Thoracic aorta (tissue), 2 donors: ENCODE data around the gene SPAG9. TPM values are rescaled to one million over a fixed set of nuclear protein-coding genes. Genes with fewer than 3 reads are reported as not detected.

ENCODE experiments used
- ATAC-seq: fragments of 150-250 bp; one replicate; pipeline ENCODE4 v1.8.0; 2017; ENCODE audit warnings: low read depth; ENCODE audit not compliant: insufficient number of reproducible peaks, low FRiP score
- DNase-seq: peaks from one replicate; pipeline ENCODE4 v3.0.0-alpha.2; 2020; ENCODE audit warnings: low spot score
- H3K27ac ChIP-seq, 2 donors: fragments of 200-600 bp; sonication (generic); 1 replicate in 1 of 2; 2 replicates in 1 of 2; pipeline ENCODE4 v1.5.1; 2016; ENCODE audit warnings: mild to moderate bottlenecking in 2 of 2, moderate library complexity in 2 of 2
- H3K27me3 ChIP-seq: fragments of 200-600 bp; sonication (generic); replicated peaks from 2 replicates; pipeline ENCODE4 v1.6.0; 2016; ENCODE audit warnings: mild to moderate bottlenecking; ENCODE audit not compliant: insufficient read depth
- H3K36me3 ChIP-seq: fragments of 200-600 bp; sonication (generic); one replicate; pipeline ENCODE4 v1.5.1; 2016
- H3K4me1 ChIP-seq, 2 donors: fragments of 200-600 bp; sonication (generic); 1 replicate in 1 of 2; 2 replicates in 1 of 2; pipeline versions ENCODE4 v1.5.1 to v1.6.0; 2016; ENCODE audit warnings: low read depth in 2 of 2, mild to moderate bottlenecking in 1 of 2; ENCODE audit not compliant: control insufficient read depth in 1 of 2
- H3K4me3 ChIP-seq: fragments of 200-600 bp; sonication (generic); 2 replicates; pipeline ENCODE4 v1.5.1; 2016; ENCODE audit warnings: mild to moderate bottlenecking
- H3K9me3 ChIP-seq: fragments of 200-600 bp; sonication (generic); 2 replicates; pipeline ENCODE4 v1.5.1; 2016
- total RNA-seq, 2 donors: library from RNA; depleted of rRNA; stranded (reverse); fragments of >200 nt; gene quantifications; one replicate each; pipeline versions ENCODE4 v1.1.0 to v1.2.3, GENCODE V29; 2016
- TF ChIP-seq, protein P1 (sequence below): fragments of 200-600 bp; sonication (generic); IDR thresholded peaks from one replicate; pipeline ENCODE4 v1.5.1; 2019; ENCODE audit warnings: antibody characterized with exemption

SPAG9 gene
- total RNA-seq, 2 donors from 2014 or later = 105 to 162 TPM

DNA sequence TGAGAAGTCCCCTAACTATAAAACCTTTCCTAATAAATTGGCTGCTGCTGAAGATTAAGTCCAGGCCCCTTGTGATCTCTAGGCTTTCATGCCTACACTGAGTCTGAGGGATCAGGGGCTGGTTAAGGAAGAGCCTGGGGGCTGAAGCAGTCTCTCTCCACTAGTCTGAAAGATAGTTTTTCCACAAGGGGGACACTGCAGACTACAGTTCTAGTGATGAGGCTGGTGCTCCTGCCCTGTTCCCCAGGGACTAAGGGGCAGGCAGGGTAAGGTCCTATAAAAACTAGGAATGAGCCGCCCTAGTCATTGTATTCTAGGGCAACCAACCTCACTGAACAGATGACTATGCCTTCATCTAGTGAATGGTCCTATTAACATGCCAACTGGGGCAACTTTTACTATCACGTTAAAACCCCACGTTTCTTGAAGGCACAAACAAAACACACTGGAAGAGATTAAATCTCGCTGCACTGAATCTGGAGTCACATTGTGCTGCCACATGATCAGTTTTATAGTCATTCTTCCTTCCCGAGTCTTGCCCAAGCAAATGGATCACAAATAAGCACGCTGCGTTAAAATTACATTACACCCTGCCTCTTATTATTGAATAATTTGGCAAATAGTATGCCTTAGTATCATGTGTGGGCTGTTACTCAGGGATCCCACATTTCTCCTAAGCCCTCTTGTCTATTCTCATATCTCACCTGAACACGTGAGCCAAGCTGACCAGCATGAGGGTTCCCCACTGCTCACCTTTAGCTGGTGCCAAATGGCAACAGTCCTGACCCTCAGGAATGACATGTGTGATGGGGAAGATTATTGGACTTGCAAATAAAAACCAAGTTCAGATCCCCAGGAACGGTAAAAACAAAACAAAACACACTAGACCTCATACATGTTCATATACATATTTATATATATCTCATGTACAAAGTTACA is 159.1 kb downstream of the SPAG9 start:
- no peaks in the 10 kb centered on the region for H3K36me3 ChIP-seq

GRCh38 chr17:50959341-50959740 is 161.3 kb downstream of the SPAG9 start:
- no peak for ATAC-seq
- TF ChIP-seq, protein P1, sequence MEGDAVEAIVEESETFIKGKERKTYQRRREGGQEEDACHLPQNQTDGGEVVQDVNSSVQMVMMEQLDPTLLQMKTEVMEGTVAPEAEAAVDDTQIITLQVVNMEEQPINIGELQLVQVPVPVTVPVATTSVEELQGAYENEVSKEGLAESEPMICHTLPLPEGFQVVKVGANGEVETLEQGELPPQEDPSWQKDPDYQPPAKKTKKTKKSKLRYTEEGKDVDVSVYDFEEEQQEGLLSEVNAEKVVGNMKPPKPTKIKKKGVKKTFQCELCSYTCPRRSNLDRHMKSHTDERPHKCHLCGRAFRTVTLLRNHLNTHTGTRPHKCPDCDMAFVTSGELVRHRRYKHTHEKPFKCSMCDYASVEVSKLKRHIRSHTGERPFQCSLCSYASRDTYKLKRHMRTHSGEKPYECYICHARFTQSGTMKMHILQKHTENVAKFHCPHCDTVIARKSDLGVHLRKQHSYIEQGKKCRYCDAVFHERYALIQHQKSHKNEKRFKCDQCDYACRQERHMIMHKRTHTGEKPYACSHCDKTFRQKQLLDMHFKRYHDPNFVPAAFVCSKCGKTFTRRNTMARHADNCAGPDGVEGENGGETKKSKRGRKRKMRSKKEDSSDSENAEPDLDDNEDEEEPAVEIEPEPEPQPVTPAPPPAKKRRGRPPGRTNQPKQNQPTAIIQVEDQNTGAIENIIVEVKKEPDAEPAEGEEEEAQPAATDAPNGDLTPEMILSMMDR = no peak
- no peak overlapping the region for H3K27ac ChIP-seq
- H3K27me3 ChIP-seq = no peaks in the 10 kb centered on the region
- H3K36me3 ChIP-seq = no peaks in the 10 kb centered on the region
- H3K4me3 ChIP-seq = no peak overlapping the region
- peaks cover 12 to 22% of the 10 kb centered on the region in 2 donors for H3K4me1 ChIP-seq
- DNase-seq = no peak
- no peaks in the 10 kb centered on the region for H3K9me3 ChIP-seq

More for the DNA sequence above, 159.1 kb downstream of the SPAG9 start:
- Histone ChIP-seq H3K4me3 (no peak overlapping the region), H3K9me3 (no peaks in the 10 kb centered on the region), H3K27ac (no peak overlapping the region), H3K27me3 (no peaks in the 10 kb centered on the region), H3K4me1 (peaks cover 13 to 22% of the 10 kb centered on the region in 2 donors)
- TF ChIP-seq, protein P1 = no peak
- DNase-seq (no peak), ATAC-seq (no peak)

- H3K36me3 ChIP-seq = no peaks in the 10 kb centered on the region
- H3K27ac ChIP-seq = no peak overlapping the region
- H3K4me1 ChIP-seq = peaks cover 8 to 20% of the 10 kb centered on the region in 2 donors
- no peak for DNase-seq
- H3K27me3 ChIP-seq = no peaks in the 10 kb centered on the region
- H3K9me3 ChIP-seq = no peaks in the 10 kb centered on the region
- TF ChIP-seq, protein P1 = no peak
- no peak for ATAC-seq
- no peak overlapping the region for H3K4me3 ChIP-seq
Measured at GRCh38 chr17:50957600-50958575, 162.8 kb downstream of the SPAG9 start.

DNA sequence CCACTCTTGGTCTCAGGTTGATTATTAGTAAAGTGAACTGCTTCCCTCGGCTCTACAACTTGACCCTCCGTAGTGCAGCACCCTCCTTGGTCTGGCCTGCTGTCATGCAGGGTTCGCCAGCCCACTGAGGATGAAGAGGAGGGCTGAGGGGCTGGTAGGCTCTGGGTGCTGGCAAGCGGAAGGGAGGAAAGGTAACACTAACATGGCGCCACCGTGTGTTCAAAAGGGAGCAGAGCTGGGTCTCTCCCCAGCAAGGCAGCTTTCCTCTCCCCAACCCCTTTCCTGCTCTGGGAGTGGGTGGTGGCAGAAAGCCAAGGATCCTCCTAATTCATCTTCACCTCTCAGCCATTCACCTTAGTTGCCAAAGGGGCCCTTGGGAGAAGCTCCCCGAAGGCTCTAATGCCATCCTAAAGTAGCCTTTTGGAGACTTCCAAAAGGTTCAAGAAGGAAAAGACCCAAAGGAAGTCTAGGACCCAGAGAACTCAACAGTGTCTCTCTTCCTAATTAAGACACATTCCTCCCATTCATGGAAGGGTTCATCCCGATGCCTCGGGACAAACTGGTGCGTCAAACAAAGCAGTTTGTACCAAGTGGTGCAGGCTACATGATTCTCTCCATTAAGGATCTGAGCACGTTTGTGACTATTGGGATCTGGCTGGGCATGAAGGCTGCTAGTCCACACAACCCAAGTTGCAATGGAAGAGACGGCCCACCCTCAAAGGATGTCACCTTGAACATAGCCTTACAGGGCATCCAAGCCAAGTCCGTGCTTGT is 163.7 kb downstream of the SPAG9 start:
- Histone ChIP-seq H3K36me3 (no peaks in the 10 kb centered on the region), H3K9me3 (no peaks in the 10 kb centered on the region), H3K4me1 (peaks cover 3 to 15% of the 10 kb centered on the region in 2 donors), H3K4me3 (no peak overlapping the region), H3K27me3 (no peaks in the 10 kb centered on the region), H3K27ac (no peak overlapping the region)
- TF ChIP-seq, protein P1 = peak; percentile 68
- ATAC-seq (no peak), DNase-seq (no peak)
